GM12865 (cell line): ENCODE measurements around the gene SGCD.

Source experiments
- DNase-seq: peaks from one replicate; pipeline ENCODE4 v3.0.0; 2010; ENCODE audit warnings: low read depth
- H3K4me3 ChIP-seq: 2 replicates; pipeline ENCODE4 v1.5.1; 2011; ENCODE audit warnings: mild to moderate bottlenecking, low read depth, low read length, control low read depth
- TF ChIP-seq, protein P1 (sequence below): IDR thresholded peaks from 2 replicates; pipeline ENCODE4 v1.5.1; 2011; ENCODE audit warnings: low read length, control low read depth, low read depth, inconsistent platforms; ENCODE audit not compliant: insufficient read depth; ENCODE audit errors: missing control alignments

SGCD gene

DNA sequence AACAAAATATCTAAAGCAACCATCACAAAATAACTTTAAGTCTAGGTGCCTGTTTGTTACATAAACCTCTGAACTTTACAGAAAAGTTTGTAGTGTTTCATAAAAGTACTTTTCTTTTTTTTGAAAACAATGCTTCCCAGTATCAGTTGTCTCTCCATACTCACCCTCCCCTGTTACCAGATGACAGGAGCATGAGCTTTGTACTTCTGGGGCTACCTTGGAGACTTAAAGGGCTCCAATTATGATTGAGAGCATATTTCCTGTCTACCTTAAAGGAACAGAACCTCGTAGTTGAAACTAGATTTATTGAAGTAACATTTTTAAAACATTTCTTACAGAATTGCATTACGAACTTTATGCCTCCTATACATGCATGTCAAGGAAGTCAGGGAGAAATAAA lies 467.7 kb downstream of the SGCD start:
- no peak for DNase-seq
- TF ChIP-seq, protein P1, sequence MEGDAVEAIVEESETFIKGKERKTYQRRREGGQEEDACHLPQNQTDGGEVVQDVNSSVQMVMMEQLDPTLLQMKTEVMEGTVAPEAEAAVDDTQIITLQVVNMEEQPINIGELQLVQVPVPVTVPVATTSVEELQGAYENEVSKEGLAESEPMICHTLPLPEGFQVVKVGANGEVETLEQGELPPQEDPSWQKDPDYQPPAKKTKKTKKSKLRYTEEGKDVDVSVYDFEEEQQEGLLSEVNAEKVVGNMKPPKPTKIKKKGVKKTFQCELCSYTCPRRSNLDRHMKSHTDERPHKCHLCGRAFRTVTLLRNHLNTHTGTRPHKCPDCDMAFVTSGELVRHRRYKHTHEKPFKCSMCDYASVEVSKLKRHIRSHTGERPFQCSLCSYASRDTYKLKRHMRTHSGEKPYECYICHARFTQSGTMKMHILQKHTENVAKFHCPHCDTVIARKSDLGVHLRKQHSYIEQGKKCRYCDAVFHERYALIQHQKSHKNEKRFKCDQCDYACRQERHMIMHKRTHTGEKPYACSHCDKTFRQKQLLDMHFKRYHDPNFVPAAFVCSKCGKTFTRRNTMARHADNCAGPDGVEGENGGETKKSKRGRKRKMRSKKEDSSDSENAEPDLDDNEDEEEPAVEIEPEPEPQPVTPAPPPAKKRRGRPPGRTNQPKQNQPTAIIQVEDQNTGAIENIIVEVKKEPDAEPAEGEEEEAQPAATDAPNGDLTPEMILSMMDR, result no peak
- no peak overlapping the region for H3K4me3 ChIP-seq

DNA sequence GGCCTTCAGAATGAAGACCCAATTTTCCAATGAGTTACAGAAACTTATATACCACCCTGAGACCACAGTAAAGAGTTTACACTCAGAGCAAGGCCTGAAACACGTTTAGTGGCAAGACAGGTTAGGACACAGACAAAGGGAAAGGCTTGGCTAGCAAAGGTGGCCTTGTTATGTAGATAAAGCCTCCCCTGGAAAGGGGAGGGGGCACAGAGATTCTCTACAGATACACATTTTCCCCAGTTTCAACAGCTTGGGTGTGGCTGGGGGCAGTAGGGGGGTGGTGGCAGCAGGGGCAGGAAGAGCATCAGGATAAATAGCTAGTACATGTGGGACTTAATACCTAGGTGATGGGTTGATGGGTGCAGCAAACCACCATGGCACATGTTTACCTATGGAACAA lies 471.2 kb downstream of the SGCD start:
- H3K4me3 ChIP-seq, result no peak overlapping the region
- no peak for DNase-seq
- TF ChIP-seq, protein P1, result no peak

DNA sequence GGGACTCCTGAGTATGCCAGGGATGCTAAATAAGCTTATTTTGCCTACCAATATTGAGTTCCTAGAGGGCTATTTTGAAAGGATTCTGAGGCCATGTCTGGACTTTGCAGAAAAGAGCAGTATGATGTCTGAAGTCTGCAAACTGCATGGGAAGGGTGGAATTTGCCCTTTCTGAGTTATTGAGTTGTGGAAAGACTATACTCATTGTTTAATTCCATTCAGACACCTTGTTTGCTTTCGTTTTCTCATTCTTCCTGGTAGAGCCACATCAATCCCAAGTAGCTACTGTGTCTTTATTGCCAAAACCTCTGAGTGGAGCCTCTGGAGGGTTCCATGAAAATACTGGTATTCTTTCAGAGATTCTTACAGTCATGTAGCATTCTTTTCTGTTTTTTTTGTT lies 472.2 kb downstream of the SGCD start:
- TF ChIP-seq, protein P1, result no peak
- H3K4me3 ChIP-seq, result no peak overlapping the region
- DNase-seq, result no peak

DNA sequence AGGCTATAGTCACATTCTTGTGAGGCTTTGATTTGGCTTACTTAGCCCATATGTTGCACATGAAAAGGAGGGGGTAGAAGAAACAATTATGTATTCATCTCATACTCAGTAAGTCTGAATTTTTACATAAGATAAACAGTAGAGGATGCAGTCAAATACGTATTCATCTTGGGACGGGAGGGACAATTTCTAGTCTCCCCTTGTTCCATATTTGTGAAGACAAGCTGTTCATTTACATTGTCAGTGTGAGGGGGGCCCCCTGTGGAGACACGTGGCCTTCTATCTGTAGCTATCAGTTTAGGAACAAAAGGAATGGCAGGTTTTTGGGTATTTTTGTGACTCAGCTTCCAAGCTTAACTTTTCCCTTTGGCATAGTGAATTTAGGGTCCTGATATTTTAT lies 474.0 kb downstream of the SGCD start:
- H3K4me3 ChIP-seq, result no peak overlapping the region
- DNase-seq, result no peak
- TF ChIP-seq, protein P1, result no peak

DNA sequence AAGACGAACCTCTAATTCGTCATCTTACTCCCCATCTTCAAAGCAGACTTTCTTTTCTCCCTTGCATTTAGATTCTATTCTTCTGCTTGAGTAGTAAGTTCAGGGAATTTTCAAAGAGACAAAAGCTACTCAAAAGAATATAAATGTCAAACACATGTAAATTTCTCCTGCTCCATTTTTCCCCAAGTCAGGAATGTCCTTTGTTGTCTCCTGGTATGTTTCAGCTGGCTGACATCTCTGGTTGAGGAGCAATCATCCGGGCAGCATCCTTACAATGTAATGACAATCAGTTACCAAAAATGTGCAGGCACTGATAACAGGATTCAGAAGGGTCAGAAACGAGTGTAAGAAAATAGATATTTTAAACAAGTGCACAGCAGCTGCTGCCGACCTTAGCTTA lies 475.5 kb downstream of the SGCD start:
- TF ChIP-seq, protein P1, result no peak
- no peak overlapping the region for H3K4me3 ChIP-seq
- DNase-seq, result no peak

DNA sequence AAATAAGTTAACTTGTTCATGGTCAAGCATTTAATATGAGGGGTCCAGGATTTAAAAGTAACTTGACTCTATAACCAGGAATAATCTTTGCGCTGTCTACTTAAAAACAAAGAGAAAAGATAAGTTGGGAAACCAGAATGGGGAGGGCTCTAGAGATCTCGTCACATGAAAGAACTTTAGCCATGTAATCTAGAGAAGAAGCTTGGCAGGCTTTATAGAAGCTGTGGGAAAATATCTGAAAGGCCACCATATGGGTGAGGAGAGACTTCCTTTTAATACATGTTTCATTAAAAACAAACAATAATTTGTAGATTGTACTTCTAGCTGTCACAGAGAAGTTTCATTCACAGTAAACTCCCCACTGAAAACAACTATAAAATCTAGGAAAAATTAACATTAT lies 476.4 kb downstream of the SGCD start:
- no peak for DNase-seq
- TF ChIP-seq, protein P1, result no peak
- H3K4me3 ChIP-seq, result no peak overlapping the region

DNA sequence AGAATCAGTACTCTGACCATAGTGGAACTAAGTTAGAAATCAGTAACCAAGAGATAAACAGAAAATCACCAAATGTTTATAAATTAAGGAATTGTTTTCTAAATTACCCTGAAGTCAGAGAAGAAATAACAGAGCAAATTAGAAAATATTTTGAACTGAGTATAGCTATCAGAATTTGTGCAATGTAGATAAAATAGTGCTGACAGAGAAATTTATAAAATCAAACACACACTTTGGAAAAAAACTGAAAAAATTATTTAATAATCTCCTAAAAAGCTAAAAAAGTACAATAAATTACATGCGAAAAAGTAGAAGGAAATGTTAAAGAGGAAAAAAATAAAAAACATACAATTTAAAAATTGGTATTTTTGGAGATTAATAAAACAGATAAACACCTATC lies 486.0 kb downstream of the SGCD start:
- no peak overlapping the region for H3K4me3 ChIP-seq
- DNase-seq, result no peak
- TF ChIP-seq, protein P1, result no peak
